HCT116 (cell line): Measurements from ENCODE around the gene WAS. TPM values are rescaled to one million over a fixed set of nuclear protein-coding genes. Genes with fewer than 3 reads are reported as not detected.

Experiments used
- ATAC-seq: fragments of 200-7000 bp; cut with Tn5 transposase; 2 replicates; pipeline ENCODE4 v1.9.1; 2020; ENCODE audit warnings: mild to moderate bottlenecking, moderate library complexity
- BruUV-seq: library from RNA; stranded (reverse); fragments of 400-500 nt; replicated peaks from 2 replicates; lab custom pipeline; 2021; lab: Mats Ljungman, UMichigan
- CTCF ChIA-PET: fragments of 300-600 bp; sonication (Branson Sonifier 250); formaldehyde crosslinking; loops from one replicate; lab custom pipeline; 2021; ENCODE audit warnings: antibody characterized with exemption; lab: Charles Lee
- POLR2A ChIA-PET: fragments of 300-600, 350-600 bp; sonication (Branson Sonifier 250); formaldehyde crosslinking; loops from one replicate; lab custom pipeline; 2021; ENCODE audit warnings: antibody characterized with exemption; lab: Charles Lee
- RAD21 ChIA-PET, 2 experiments: fragments of 300-600 bp; sonication (Branson Sonifier 250); formaldehyde crosslinking; loops; one replicate each; lab custom pipeline; 2023; ENCODE audit warnings: low total read pairs in 2 of 2; ENCODE audit not compliant: uncharacterized antibody in 2 of 2, unreplicated experiment in 2 of 2, low non-redundant PET in 1 of 2; lab: Charles Lee
- DNase-seq: peaks from one replicate; pipeline ENCODE4 v3.0.0-alpha.2; 2010; ENCODE audit warnings: low read depth, low spot score
- H2AFZ ChIP-seq: fragments of 200-600 bp; shearing (Covaris generic), sonication (generic); 2 replicates; pipeline ENCODE4 v1.6.1; 2017; ENCODE audit warnings: low read depth, mixed run types, mixed read lengths, antibody characterized with exemption, low read length; ENCODE audit not compliant: poor library complexity, severe bottlenecking
- H3K27ac ChIP-seq: 2 replicates; pipeline ENCODE4 v1.5.1; 2012; ENCODE audit warnings: low read depth, low read length
- H3K27me3 ChIP-seq: fragments of 200-600 bp; sonication (generic); 2 replicates; pipeline ENCODE4 v1.6.1; 2016; ENCODE audit warnings: mixed run types, low read length, mixed read lengths; ENCODE audit not compliant: insufficient read depth
- H3K36me3 ChIP-seq, 2 experiments: fragments of 200-500 bp in 1 of 2; fragments of 200-600 bp in 1 of 2; sonication (Bioruptor generic) in 1 of 2; sonication (generic) in 1 of 2; 2 replicates each; pipeline versions ENCODE4 v1.5.1 to v1.6.1; 2014 to 2016; ENCODE audit warnings: low read length in 2 of 2, inconsistent platforms in 1 of 2, mixed read lengths in 1 of 2, mixed run types in 1 of 2; ENCODE audit not compliant: insufficient read depth in 2 of 2, control insufficient read depth in 1 of 2
- H3K4me1 ChIP-seq, 2 experiments: fragments of 200-600 bp in 1 of 2; sonication (generic) in 1 of 2; 2 replicates each; pipeline versions ENCODE4 v1.5.1 to v1.6.1; 2012 to 2017; ENCODE audit warnings: low read length in 2 of 2, inconsistent platforms in 1 of 2, mild to moderate bottlenecking in 1 of 2, mixed read lengths in 1 of 2, mixed run types in 1 of 2, moderate library complexity in 1 of 2; ENCODE audit not compliant: insufficient read depth in 2 of 2, control insufficient read depth in 1 of 2
- H3K4me2 ChIP-seq: fragments of 200-600 bp; sonication (generic); 2 replicates; pipeline ENCODE4 v1.6.1; 2017; ENCODE audit warnings: mixed run types, low read length, mixed read lengths
- H3K4me3 ChIP-seq, 2 experiments: fragments of 200-600 bp in 1 of 2; sonication (generic) in 1 of 2; replicated peaks in 1 of 2; 2 replicates each; pipeline ENCODE4 v1.5.1; 2011 to 2016; ENCODE audit warnings: low read length in 2 of 2, control low read depth in 1 of 2, low read depth in 1 of 2, mild to moderate bottlenecking in 1 of 2, mixed read lengths in 1 of 2, mixed run types in 1 of 2
- H3K79me2 ChIP-seq: fragments of 200-600 bp; sonication (generic); 2 replicates; pipeline ENCODE4 v1.6.1; 2017; ENCODE audit warnings: mild to moderate bottlenecking, mixed run types, low read length, moderate library complexity, mixed read lengths; ENCODE audit not compliant: insufficient read depth
- H3K9ac ChIP-seq: fragments of 200-600 bp; sonication (generic); 2 replicates; pipeline ENCODE4 v1.6.1; 2016; ENCODE audit warnings: low read length, mixed read lengths
- H3K9me2 ChIP-seq: fragments of 200-600 bp; sonication (generic), shearing (Covaris generic); 2 replicates; pipeline ENCODE4 v1.6.1; 2017; ENCODE audit warnings: mixed run types, mild to moderate bottlenecking, moderate library complexity; ENCODE audit not compliant: insufficient read depth
- H3K9me3 ChIP-seq, 2 experiments: fragments of 200-500 bp in 1 of 2; fragments of 200-600 bp in 1 of 2; sonication (Bioruptor generic) in 1 of 2; sonication (generic) in 1 of 2; 2 replicates each; pipeline ENCODE4 v1.6.1; 2014 to 2017; ENCODE audit warnings: low read length in 2 of 2, mixed read lengths in 2 of 2, inconsistent platforms in 1 of 2, low read depth in 1 of 2, mild to moderate bottlenecking in 1 of 2, mixed run types in 1 of 2, moderate library complexity in 1 of 2; ENCODE audit not compliant: control insufficient read depth in 1 of 2, insufficient read depth in 1 of 2
- H4K20me1 ChIP-seq: fragments of 200-600 bp; sonication (generic), shearing (Covaris generic); 2 replicates; pipeline ENCODE4 v1.6.1; 2017; ENCODE audit warnings: mixed run types, mild to moderate bottlenecking, moderate library complexity; ENCODE audit not compliant: insufficient read depth
- ATF3 ChIP-seq: IDR thresholded peaks from 2 replicates; pipeline ENCODE4 v1.6.1; 2012
- CBX3 ChIP-seq: IDR thresholded peaks from 2 replicates; pipeline ENCODE4 v1.6.1; 2012; ENCODE audit warnings: low read depth
- CEBPB ChIP-seq: IDR thresholded peaks from 2 replicates; pipeline ENCODE4 v1.6.1; 2012; ENCODE audit warnings: low read depth
- CTCF ChIP-seq, 3 experiments: fragments of 200-600 bp in 1 of 3; sonication (generic) in 1 of 3; IDR thresholded peaks in 2 of 3; conservative IDR thresholded peaks in 1 of 3; 2 replicates each; pipeline ENCODE4 v1.5.1; 2012 to 2017; ENCODE audit warnings: low read depth in 2 of 3, low read length in 2 of 3, antibody characterized with exemption in 1 of 3, borderline replicate concordance in 1 of 3, control low read depth in 1 of 3, mild to moderate bottlenecking in 1 of 3, mixed read lengths in 1 of 3, mixed run types in 1 of 3, moderate library complexity in 1 of 3; ENCODE audit not compliant: insufficient read depth in 1 of 3
- FOSL1 ChIP-seq: IDR thresholded peaks from 2 replicates; pipeline ENCODE4 v1.6.1; 2012; ENCODE audit warnings: low read depth
- JUND ChIP-seq: IDR thresholded peaks from 2 replicates; pipeline ENCODE4 v1.6.1; 2012
- POLR2A ChIP-seq: IDR thresholded peaks from 2 replicates; pipeline ENCODE4 v1.7.0; 2011; ENCODE audit warnings: borderline replicate concordance; ENCODE audit not compliant: insufficient read depth, insufficient read length; ENCODE audit errors: extremely low read depth
- RAD21 ChIP-seq: IDR thresholded peaks from 2 replicates; pipeline ENCODE4 v1.6.1; 2012; ENCODE audit warnings: low read depth, mild to moderate bottlenecking
- REST ChIP-seq: IDR thresholded peaks from 2 replicates; pipeline ENCODE4 v1.6.1; 2012; ENCODE audit warnings: low read depth
- ZFX ChIP-seq: fragments of 450-650 bp; IDR thresholded peaks from 2 replicates; pipeline ENCODE4 v1.6.1; 2017
- intact Hi-C: fragments of 100-400 bp; cut with micrococcal nuclease; formaldehyde crosslinking; loops from 2 replicates; pipeline ENCODE4 v1.10.0; 2022
- total RNA-seq: library from RNA; stranded (reverse); gene quantifications from one replicate; pipeline ENCODE4 v1.2.1, GENCODE V29; 2021; ENCODE audit not compliant: unreplicated experiment

The WAS gene
- total RNA-seq, 1 experiment from 2014 or later: 0.84 TPM

GRCh38 chrX:48709522-48710112 is 26.0 kb downstream of the WAS start:
- no peaks in the 10 kb centered on the region for H3K4me1 ChIP-seq
- no peak overlapping the region for H3K4me3 ChIP-seq
- peaks cover 5% of the 10 kb centered on the region; the same call in 1 of the 2 replicates for H3K79me2 ChIP-seq
- ATAC-seq (no peak), DNase-seq (no peak)
- no peak overlapping the region for H3K9ac ChIP-seq
- no peak overlapping the region for H3K4me2 ChIP-seq
- H3K36me3 ChIP-seq: 0 out of 4 replicates have a peak, but pooled peaks cover 0 to 3% of the 10 kb centered on the region in 2 experiments
- no peak overlapping the region for H3K27ac ChIP-seq
- no peaks in the 10 kb centered on the region for H3K9me2 ChIP-seq
- CTCF ChIA-PET: no interaction called here
- H3K9me3 ChIP-seq: no peaks in the 10 kb centered on the region
- POLR2A ChIA-PET: no interaction called here
- H4K20me1 ChIP-seq: no peaks in the 10 kb centered on the region
- TF ChIP-seq POLR2A (no peak), ZFX (no peak), CTCF (IDR thresholded peaks at IDR 0.05 in 2 of 3, conservative IDR thresholded peaks at IDR 0.05 in 1 of 3; ENCODE audit: borderline replicate concordance in 1 of 3, insufficient read depth in 1 of 3, low read depth in 2 of 3, low read length in 2 of 3) (no peak), CBX3 (no peak), CEBPB (no peak), JUND (no peak)
- no TSS peak for BruUV-seq
- intact Hi-C loops: no loop called here
- no peaks in the 10 kb centered on the region for H3K27me3 ChIP-seq
- RAD21 ChIA-PET: no interaction called here
- no peak overlapping the region for H2AFZ ChIP-seq

GRCh38 chrX:48711162-48711928 is 27.7 kb downstream of the WAS start:
- Histone ChIP-seq H3K27ac (no peak overlapping the region), H4K20me1 (no peaks in the 10 kb centered on the region), H3K27me3 (no peaks in the 10 kb centered on the region), H3K4me2 (no peak overlapping the region), H3K9me3 (no peaks in the 10 kb centered on the region), H3K36me3 (0 out of 4 replicates have a peak, but pooled peaks cover 0 to 3% of the 10 kb centered on the region in 2 experiments), H3K4me1 (no peaks in the 10 kb centered on the region), H3K79me2 (no peaks in the 10 kb centered on the region), H3K4me3 (no peak overlapping the region), H3K9ac (no peak overlapping the region), H3K9me2 (no peaks in the 10 kb centered on the region), H2AFZ (no peak overlapping the region)
- ATAC-seq: no peak
- intact Hi-C loops: no loop called here
- ChIA-PET POLR2A (no interaction called here), RAD21 (no interaction called here), CTCF (no interaction called here)
- no peak for DNase-seq
- no TSS peak for BruUV-seq
- no peak for TF ChIP-seq RAD21
- TF ChIP-seq CTCF (IDR thresholded peaks at IDR 0.05 in 2 of 3, conservative IDR thresholded peaks at IDR 0.05 in 1 of 3; ENCODE audit: borderline replicate concordance in 1 of 3, insufficient read depth in 1 of 3, low read depth in 2 of 3, low read length in 2 of 3): no peak
- no peak for TF ChIP-seq CEBPB
- TF ChIP-seq FOSL1: no peak
- no peak for TF ChIP-seq ATF3
- TF ChIP-seq JUND: no peak
- no peak for TF ChIP-seq REST
